Posterior cingulate gyrus (tissue), 11 donors: ENCODE data around the gene CHST4.
"Not testable (repeated sequence)": the region's sequence is repeated elsewhere in the genome, so short reads cannot be mapped to it uniquely, and the experiment has no call there.

Source experiments
- DNase-seq, 10 donors: peaks; one replicate each; pipeline versions ENCODE4 v3.0.0 to v3.0.0-alpha.2; 2020 to 2021; ENCODE audit warnings: mixed read lengths in 3 of 10
- intact Hi-C: fragments of 100-400 bp; cut with DNase I; formaldehyde crosslinking; loops from one replicate; pipeline ENCODE4 v1.15.1; 2023

CHST4 gene

DNA sequence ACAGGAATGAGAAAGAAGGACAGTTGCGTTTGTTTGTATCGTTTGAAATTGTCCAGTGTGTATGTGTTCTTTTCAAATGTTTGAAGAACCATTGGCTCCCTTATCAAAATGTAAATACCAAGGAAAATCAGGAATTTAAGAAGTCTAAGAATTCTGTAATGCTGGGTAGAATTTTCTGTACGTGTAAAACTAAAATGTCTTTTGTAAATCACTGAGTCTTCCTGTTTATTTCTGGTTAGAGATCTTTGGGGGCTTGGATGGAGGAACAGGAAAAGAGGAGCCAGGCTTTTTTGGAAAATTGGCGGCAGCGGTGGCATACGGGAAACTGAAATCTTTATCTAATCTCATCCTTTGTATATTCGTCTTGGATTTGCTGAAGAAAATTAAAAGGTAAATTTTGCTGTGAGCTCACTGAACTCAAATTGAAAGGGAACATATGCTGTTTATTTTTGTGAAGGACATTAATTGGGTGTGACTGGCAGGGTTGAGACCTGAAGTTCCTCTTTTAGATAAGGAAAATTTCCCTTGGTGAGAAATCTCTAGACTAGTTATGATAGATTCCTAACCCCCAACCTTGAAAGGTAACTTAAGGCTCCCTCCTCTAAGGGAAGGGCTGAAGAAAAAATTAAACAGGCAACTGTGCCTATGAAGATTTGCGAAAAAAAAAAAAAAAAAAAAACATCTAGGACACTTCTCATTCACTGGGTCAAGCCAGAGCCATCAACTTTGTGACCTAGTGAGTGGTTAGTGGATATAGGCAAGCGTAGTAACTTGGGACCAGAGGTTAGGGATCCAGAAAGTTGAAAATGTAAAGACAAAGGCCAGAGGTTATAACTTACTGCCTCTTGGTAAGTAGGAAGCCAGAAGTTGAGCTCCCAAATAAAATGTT lies 39.8 kb downstream of the CHST4 start:
- no peak for DNase-seq
- intact Hi-C loops = loop anchor here (5.0 to 10.0 kb wide), 2 partner anchors 46 to 101 kb away; partner anchors contain the start of gene ZNF23

GRCh38 chr16:71567931-71568330 lies 41.7 kb downstream of the CHST4 start:
- DNase-seq = no peak
- intact Hi-C loops = loop anchor here (5.0 to 10.0 kb wide), 2 partner anchors 44 to 103 kb away; partner anchors contain the start of gene ZNF23

DNA sequence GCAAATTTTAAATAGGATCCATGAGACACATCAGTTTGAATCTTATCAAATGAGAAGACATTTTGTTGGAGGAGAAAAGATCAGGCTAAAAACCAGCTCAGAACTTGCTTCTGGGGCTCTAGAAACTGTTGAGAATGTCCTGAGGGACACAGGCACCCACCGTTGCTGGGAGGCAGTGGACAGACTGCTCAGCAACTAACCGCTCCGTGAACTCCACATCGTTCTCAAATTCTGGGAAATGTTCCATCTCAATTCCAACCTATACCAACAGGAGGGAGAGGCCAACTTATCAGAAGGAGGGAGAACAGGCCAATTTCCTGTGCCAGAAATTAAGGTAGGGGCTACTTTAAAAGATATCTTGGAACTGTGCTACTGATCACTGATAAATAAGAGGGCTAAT lies 42.3 kb downstream of the CHST4 start:
- no peak for DNase-seq
- intact Hi-C loops = loop anchor here (5.0 to 10.0 kb wide), 2 partner anchors 44 to 104 kb away; partner anchors contain the start of gene ZNF23

DNA sequence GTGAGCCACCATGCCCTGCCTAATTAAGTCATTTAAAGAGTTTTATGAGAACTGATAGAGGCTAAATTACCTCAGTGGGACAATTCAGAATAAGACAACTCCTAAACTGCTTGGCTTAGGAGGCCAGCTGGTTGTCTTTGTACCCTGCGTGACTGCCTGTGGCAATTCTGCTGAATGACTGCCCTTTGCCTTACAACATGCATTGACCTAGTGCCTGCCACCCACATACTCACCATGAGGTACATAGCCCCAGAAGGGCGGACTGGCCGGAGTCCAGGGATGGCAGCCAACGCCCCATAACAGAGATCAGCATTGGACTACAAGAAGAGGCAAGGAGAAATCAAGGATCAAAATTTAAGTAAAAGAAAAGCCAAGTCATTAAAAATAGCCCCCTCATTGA lies 43.4 kb downstream of the CHST4 start:
- intact Hi-C loops = loop anchor here (5.0 to 10.0 kb wide), 2 partner anchors 43 to 105 kb away; partner anchors contain the start of gene ZNF23
- DNase-seq = no peak

DNA sequence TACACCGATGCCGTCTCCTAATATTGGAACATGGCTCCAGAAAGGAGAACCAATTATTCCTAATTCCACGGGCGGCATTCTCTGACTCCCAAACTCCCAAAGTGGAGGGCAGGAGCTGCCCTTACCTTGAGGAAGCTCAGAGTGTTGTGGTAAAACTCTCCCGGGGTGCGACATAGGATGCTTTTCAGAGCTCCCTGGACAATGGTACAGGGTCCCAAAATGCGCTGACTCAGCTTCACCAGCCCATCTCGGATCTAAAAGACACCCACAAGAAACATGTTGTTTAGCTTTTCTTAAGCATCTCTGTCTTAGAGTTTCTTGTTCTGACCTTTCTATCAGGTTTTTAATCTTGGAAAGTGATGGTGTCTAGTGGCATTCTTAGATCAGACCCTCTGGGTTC lies 43.9 kb downstream of the CHST4 start:
- DNase-seq = no peak
- intact Hi-C loops = no loop called here

DNA sequence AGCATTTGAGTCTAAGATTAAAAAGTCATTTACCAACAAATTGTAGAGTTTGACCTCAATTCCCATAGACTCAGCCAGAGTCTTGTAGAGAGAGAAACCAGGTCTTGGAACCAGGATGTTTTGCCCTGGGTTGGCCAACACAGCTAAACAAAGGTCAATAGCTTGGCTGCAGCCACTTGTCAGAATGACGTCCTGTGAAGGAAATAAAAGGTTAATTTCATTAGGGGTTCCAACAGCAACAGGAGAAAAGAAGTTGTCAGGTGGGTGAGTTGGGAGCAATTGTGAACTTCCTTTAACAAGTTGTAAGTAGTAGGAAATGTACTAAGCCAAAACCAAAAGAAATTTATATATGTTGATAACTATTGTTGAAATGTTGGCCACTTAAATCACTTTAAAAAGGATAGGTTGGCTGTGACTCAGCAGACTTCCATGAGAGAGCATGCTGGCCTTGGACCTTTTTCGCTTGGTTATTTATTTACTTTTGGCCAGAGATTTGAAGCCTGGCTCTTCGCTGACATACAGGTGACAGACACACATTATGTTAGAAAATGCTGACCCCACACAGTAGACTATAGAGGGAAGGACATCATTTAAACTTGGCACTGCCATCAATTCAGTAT lies 46.4 kb downstream of the CHST4 start:
- no peak for DNase-seq
- intact Hi-C loops = no loop called here

GRCh38 chr16:71573387-71574094 lies 47.3 kb downstream of the CHST4 start:
- intact Hi-C loops = no loop called here

DNA sequence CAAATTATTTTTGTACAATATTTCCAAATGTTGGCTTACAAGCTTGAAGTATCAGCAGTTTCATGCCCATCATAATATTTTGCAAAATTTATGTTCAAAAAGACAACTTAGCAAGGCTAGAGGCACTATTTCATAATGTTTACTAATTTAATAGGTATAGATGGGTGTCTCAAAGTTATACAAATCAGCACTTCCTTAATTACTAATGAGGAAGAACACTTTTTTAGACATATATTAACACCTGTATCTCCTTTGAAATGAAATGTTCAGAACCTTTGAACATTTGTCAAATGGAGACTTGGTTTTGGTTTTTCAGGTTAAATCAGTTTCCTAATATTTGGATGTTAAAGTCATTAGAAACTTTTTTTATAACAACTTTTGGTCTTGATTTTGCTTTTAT lies 48.5 kb downstream of the CHST4 start:
- intact Hi-C loops = no loop called here
- DNase-seq = no peak

More at GRCh38 chr16:71573387-71574094, 47.3 kb downstream of the CHST4 start:
- DNase-seq = no peak

GRCh38 chr16:71576971-71577370 lies 50.7 kb downstream of the CHST4 start, which contains the start of gene TAT:
TSS of gene TAT (minus strand) at chr16:71577092. CDS start at chr16:71576415, 677 bp downstream.
- intact Hi-C loops = no loop called here
- DNase-seq = no peak

DNA sequence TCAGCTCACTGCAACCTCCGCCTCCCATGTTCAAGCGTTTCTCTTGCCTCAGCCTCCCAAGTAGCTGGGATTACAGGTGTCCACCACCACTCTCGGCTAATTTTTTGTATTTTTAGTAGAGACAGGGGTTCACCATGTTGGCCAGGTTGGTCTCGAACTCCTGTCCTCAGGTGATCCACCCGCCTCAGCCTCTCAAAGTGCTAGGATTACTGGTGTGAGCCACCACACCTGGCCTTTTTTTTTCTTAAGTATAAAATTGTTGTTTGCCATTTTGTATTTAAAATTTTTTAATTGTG lies 56.3 kb downstream of the CHST4 start:
- DNase-seq = not testable (repeated sequence)

GRCh38 chr16:71584543-71585317 lies 58.5 kb downstream of the CHST4 start:
- intact Hi-C loops = no loop called here
- no peak for DNase-seq

More for the DNA sequence above, 56.3 kb downstream of the CHST4 start:
- intact Hi-C loops = not testable (repeated sequence)

GRCh38 chr16:71585318-71585703 lies 59.1 kb downstream of the CHST4 start:
- intact Hi-C loops = no loop called here

More at GRCh38 chr16:71585318-71585703, 59.1 kb downstream of the CHST4 start:
- no peak for DNase-seq
